GM21526 (cell line): ENCODE measurements around the gene HOXD13.
A peak's percentile ranks its signal among the peaks of the same experiment; 100 is the strongest.

ENCODE experiments used
- ATAC-seq: cut with Tn5 transposase; IDR thresholded peaks from one replicate; pipeline ENCODE4 v1.9.1; 2021; ENCODE audit warnings: moderate library complexity; ENCODE audit not compliant: unreplicated experiment, low FRiP score

Gene HOXD13

GRCh38 chr2:176130147-176130956 is 37.8 kb downstream of the HOXD13 start:
- ATAC-seq, result no peak

GRCh38 chr2:176130957-176131847 is 38.7 kb downstream of the HOXD13 start:
- no peak for ATAC-seq

- ATAC-seq, result no peak
Observed at GRCh38 chr2:176131848-176132158, 39.3 kb downstream of the HOXD13 start.

GRCh38 chr2:176132205-176133171 is 40.0 kb downstream of the HOXD13 start:
- ATAC-seq, result no peak

- ATAC-seq, result no peak
Observed at GRCh38 chr2:176133389-176133788, 40.9 kb downstream of the HOXD13 start.

- no peak for ATAC-seq
Observed at GRCh38 chr2:176134035-176134434, 41.5 kb downstream of the HOXD13 start.

GRCh38 chr2:176135035-176135440 is 42.5 kb downstream of the HOXD13 start:
- no peak for ATAC-seq

- no peak for ATAC-seq
Observed at GRCh38 chr2:176136374-176137251, 44.1 kb downstream of the HOXD13 start.

GRCh38 chr2:176137252-176137580 is 44.7 kb downstream of the HOXD13 start:
- no peak for ATAC-seq

- ATAC-seq, result no peak
Observed at GRCh38 chr2:176137906-176138305, 45.4 kb downstream of the HOXD13 start.

- no peak for ATAC-seq
Observed at GRCh38 chr2:176138526-176138922, 46.0 kb downstream of the HOXD13 start.

- no peak for ATAC-seq
Observed at GRCh38 chr2:176138923-176139660, 46.6 kb downstream of the HOXD13 start.

- no peak for ATAC-seq
Observed at GRCh38 chr2:176139661-176140512, 47.4 kb downstream of the HOXD13 start.

- peak; percentile 95 for ATAC-seq
Observed at GRCh38 chr2:176140513-176141317, 48.2 kb downstream of the HOXD13 start.

- no peak for ATAC-seq
Observed at GRCh38 chr2:176142281-176142680, 49.8 kb downstream of the HOXD13 start.
